Adrenal gland (tissue), 12 donors: ENCODE results near the gene TM9SF1. TPM values are rescaled to one million over a fixed set of nuclear protein-coding genes. Genes with fewer than 3 reads are reported as not detected.

Experiments used
- DNase-seq, 7 donors: peaks; one replicate each; pipeline ENCODE4 v3.0.0-alpha.2; 2019 to 2020
- H3K27ac ChIP-seq, 5 donors: fragments of 200-600 bp; sonication (generic) in 4 of 5; 1 replicate in 3 of 5; 2 replicates in 2 of 5; pipeline versions ENCODE4 v1.5.1 to v1.8.0; 2016 to 2020; ENCODE audit warnings: mild to moderate bottlenecking in 1 of 5
- H3K27me3 ChIP-seq: fragments of 200-600 bp; 2 replicates; pipeline ENCODE4 v1.8.0; 2021
- H3K36me3 ChIP-seq, 2 donors: fragments of 200-600 bp; replicated peaks in 1 of 2; 1 replicate in 1 of 2; 2 replicates in 1 of 2; pipeline versions ENCODE4 v1.5.1 to v1.8.0; 2018 to 2022
- H3K4me1 ChIP-seq, 2 donors: fragments of 200-600 bp; replicated peaks in 1 of 2; 1 replicate in 1 of 2; 2 replicates in 1 of 2; pipeline versions ENCODE4 v1.5.1 to v1.8.0; 2018 to 2021
- H3K4me3 ChIP-seq, 4 donors: fragments of 200-600 bp; sonication (generic) in 3 of 4; one replicate each; pipeline ENCODE4 v1.5.1; 2016 to 2018
- H3K9me3 ChIP-seq, 3 donors: fragments of 200-600 bp; sonication (generic) in 1 of 3; replicated peaks in 1 of 3; 1 replicate in 2 of 3; 2 replicates in 1 of 3; pipeline versions ENCODE4 v1.5.1 to v1.8.0; 2016 to 2021
- POLR2A ChIP-seq, 2 donors: fragments of 450-650 bp; IDR thresholded peaks; one replicate each; pipeline ENCODE4 v1.6.1; 2017; ENCODE audit warnings: antibody characterized with exemption in 2 of 2, mild to moderate bottlenecking in 2 of 2, moderate library complexity in 1 of 2
- WGBS, 4 donors: extraction: QIAGEN DNeasy Blood & Tissue Kit in 2 of 4; methylation state at CpG; one replicate each; pipeline versions ENCODE4 v1.1.5 to v1.1.7; 2013 to 2017; 5-methylcytosine and 5-hydroxymethylcytosine counted together
- intact Hi-C, 2 donors: fragments of 100-400 bp; cut with DNase I; formaldehyde crosslinking; loops; one replicate each; pipeline versions ENCODE4 v1.14.1 to v1.15.0; 2022 to 2023
- polyA plus RNA-seq, 3 donors: library from polyadenylated mRNA; stranded (reverse); fragments of 200-250 nt in 2 of 3; fragments of 350-450 nt in 1 of 3; fragmentation: Illumina TruSeq in 1 of 3; extraction: RNeasy Lipid Tissue Mini Kit (QIAGEN cat#74804) in 1 of 3; gene quantifications; one replicate each; pipeline ENCODE4 v1.2.3, GENCODE V29; 2013 to 2014
- total RNA-seq, 9 donors: library from RNA; depleted of rRNA in 4 of 9; stranded (reverse); fragments of >200 nt in 4 of 9; fragments of 120-200 nt in 1 of 9; fragmentation: NEBNext Ultra II Directional in 1 of 9; extraction: Animal tissue kit (Norgen Biotek cat#: 25700) in 1 of 9; gene quantifications; one replicate each; pipeline versions ENCODE4 v1.1.0 to v1.2.4, GENCODE V29; 2013 to 2023
- TF ChIP-seq, protein P1 (sequence below), 6 experiments: fragments of 450-650 bp in 4 of 6; fragments of 200-600 bp in 2 of 6; sonication (generic) in 1 of 6; IDR thresholded peaks; 1 replicate in 5 of 6; 2 replicates in 1 of 6; pipeline versions ENCODE4 v1.5.1 to v1.8.0; 2016 to 2021; ENCODE audit warnings: antibody characterized with exemption in 6 of 6, mild to moderate bottlenecking in 2 of 6, moderate library complexity in 1 of 6
- donor health status: healthy with polysubstance abuse.
- donor health status: Bipolar disorder and iron deficiency.
- donor health status: DM: yes; HTN: yes; CAD: no.
- donor health status: DM: no; HTN: no; CAD: no.
- donor health status: DM: no; HTN: no; CAD: no.
- donor health status: DM: yes; HTN: yes; CAD: no.

TM9SF1 gene
- total and polyA plus RNA-seq, 12 donors = 43.7 to 123 (median 86.6) TPM

GRCh38 chr14:24160850-24161804 is 34.1 kb downstream of the TM9SF1 start, which contains the start of gene IRF9:
TSS of gene IRF9 (plus strand) at chr14:24161265. CDS start at chr14:24162145, 880 bp downstream.
- WGBS, 4 donors = 0 to 2% (median 1%) methylated on average over 10 to 12 of the region's 12 CpGs
- Histone ChIP-seq H3K4me1 (peaks cover 9 to 36% of the 10 kb centered on the region in 2 donors), H3K36me3 (peaks cover 0 to 73% of the 10 kb centered on the region in 2 donors), H3K9me3 (no peaks in the 10 kb centered on the region), H3K4me3 (peak within 1 kb of the TSS; percentile 47 to 74 (median 60)), H3K27me3 (no peaks in the 10 kb centered on the region), H3K27ac (peak within 1 kb of the TSS; percentile 67 to 95 (median 86))
- TF ChIP-seq POLR2A (IDR thresholded peaks at IDR 0.05) = peak; percentile 15 to 69
- TF ChIP-seq, protein P1, sequence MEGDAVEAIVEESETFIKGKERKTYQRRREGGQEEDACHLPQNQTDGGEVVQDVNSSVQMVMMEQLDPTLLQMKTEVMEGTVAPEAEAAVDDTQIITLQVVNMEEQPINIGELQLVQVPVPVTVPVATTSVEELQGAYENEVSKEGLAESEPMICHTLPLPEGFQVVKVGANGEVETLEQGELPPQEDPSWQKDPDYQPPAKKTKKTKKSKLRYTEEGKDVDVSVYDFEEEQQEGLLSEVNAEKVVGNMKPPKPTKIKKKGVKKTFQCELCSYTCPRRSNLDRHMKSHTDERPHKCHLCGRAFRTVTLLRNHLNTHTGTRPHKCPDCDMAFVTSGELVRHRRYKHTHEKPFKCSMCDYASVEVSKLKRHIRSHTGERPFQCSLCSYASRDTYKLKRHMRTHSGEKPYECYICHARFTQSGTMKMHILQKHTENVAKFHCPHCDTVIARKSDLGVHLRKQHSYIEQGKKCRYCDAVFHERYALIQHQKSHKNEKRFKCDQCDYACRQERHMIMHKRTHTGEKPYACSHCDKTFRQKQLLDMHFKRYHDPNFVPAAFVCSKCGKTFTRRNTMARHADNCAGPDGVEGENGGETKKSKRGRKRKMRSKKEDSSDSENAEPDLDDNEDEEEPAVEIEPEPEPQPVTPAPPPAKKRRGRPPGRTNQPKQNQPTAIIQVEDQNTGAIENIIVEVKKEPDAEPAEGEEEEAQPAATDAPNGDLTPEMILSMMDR (IDR thresholded peaks at IDR 0.05) = peak; percentile 89 to 99 (median 98)
- DNase-seq = peak; percentile 96 to 100 (median 98)
- intact Hi-C loops = no loop called here

GRCh38 chr14:24160499-24160849 is 34.8 kb downstream of the TM9SF1 start:
- peaks cover 9 to 36% of the 10 kb centered on the region in 2 donors for H3K4me1 ChIP-seq
- no peak for DNase-seq
- H3K4me3 ChIP-seq = no peak overlapping the region
- no peaks in the 10 kb centered on the region for H3K27me3 ChIP-seq
- peaks cover 0 to 73% of the 10 kb centered on the region in 2 donors for H3K36me3 ChIP-seq
- H3K9me3 ChIP-seq = no peaks in the 10 kb centered on the region
- whole genome bisulfite sequencing, 4 donors = 86 to 95% (median 92%) methylated on average over 3 to 4 of the region's 4 CpGs
- peak overlapping the region in 4 of 5 donors; percentile 56 to 95 (median 80) for H3K27ac ChIP-seq
- intact Hi-C loops = no loop called here
- TF ChIP-seq, protein P1 (IDR thresholded peaks at IDR 0.05) = no peak
- no peak for TF ChIP-seq POLR2A (IDR thresholded peaks at IDR 0.05)

- H3K27me3 ChIP-seq = no peaks in the 10 kb centered on the region
- no peak overlapping the region for H3K4me3 ChIP-seq
- H3K36me3 ChIP-seq = peaks cover 0 to 73% of the 10 kb centered on the region in 2 donors
- no peaks in the 10 kb centered on the region for H3K9me3 ChIP-seq
- peaks cover 9 to 36% of the 10 kb centered on the region in 2 donors for H3K4me1 ChIP-seq
- WGBS, 4 donors = 86 to 94% (median 93%) methylated on average over 11 of the region's 11 CpGs
- DNase-seq = no peak
- intact Hi-C loops = loop anchor here in 1 of 2 donors (10.0 kb wide), 1 partner anchor 95 kb away; no protein-coding TSS in a partner anchor
- peak overlapping the region in 2 of 5 donors; percentile 86 to 95 for H3K27ac ChIP-seq
- TF ChIP-seq, protein P1 (IDR thresholded peaks at IDR 0.05) = no peak
- no peak for TF ChIP-seq POLR2A (IDR thresholded peaks at IDR 0.05)
Measured at GRCh38 chr14:24159777-24160498, 35.3 kb downstream of the TM9SF1 start.

- Histone ChIP-seq H3K4me3 (no peak overlapping the region), H3K4me1 (peaks cover 7 to 22% of the 10 kb centered on the region in 2 donors), H3K9me3 (no peaks in the 10 kb centered on the region), H3K27me3 (no peaks in the 10 kb centered on the region), H3K36me3 (peaks cover 0 to 64% of the 10 kb centered on the region in 2 donors), H3K27ac (peak overlapping the region in 3 of 5 donors; percentile 26 to 70 (median 64))
- TF ChIP-seq, protein P1 (IDR thresholded peaks at IDR 0.05) = no peak
- TF ChIP-seq POLR2A (IDR thresholded peaks at IDR 0.05) = no peak
- WGBS, 4 donors = 50 to 71% (median 58%) methylated on average over 9 to 12 of the region's 12 CpGs
- DNase-seq = peak in 3 of 7 donors; percentile 67 to 72 (median 71)
- intact Hi-C loops = loop anchor here in 1 of 2 donors (10.0 kb wide), 1 partner anchor 93 kb away; no protein-coding TSS in a partner anchor
Measured at GRCh38 chr14:24157331-24157730, 37.9 kb downstream of the TM9SF1 start.
